ENCODE data around the gene CNNM3.

GRCh38 chr2:96825057-96825456, 9.0 kb downstream of the CNNM3 start:
- TF ChIP-seq ZFX (IDR thresholded peaks at IDR 0.05): no peak
- TF ChIP-seq, protein P1, sequence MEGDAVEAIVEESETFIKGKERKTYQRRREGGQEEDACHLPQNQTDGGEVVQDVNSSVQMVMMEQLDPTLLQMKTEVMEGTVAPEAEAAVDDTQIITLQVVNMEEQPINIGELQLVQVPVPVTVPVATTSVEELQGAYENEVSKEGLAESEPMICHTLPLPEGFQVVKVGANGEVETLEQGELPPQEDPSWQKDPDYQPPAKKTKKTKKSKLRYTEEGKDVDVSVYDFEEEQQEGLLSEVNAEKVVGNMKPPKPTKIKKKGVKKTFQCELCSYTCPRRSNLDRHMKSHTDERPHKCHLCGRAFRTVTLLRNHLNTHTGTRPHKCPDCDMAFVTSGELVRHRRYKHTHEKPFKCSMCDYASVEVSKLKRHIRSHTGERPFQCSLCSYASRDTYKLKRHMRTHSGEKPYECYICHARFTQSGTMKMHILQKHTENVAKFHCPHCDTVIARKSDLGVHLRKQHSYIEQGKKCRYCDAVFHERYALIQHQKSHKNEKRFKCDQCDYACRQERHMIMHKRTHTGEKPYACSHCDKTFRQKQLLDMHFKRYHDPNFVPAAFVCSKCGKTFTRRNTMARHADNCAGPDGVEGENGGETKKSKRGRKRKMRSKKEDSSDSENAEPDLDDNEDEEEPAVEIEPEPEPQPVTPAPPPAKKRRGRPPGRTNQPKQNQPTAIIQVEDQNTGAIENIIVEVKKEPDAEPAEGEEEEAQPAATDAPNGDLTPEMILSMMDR (conservative IDR thresholded peaks at IDR 0.05): no peak

Measured in C4-2B (cell line).